HEK293 (cell line): ENCODE results near the gene MYLK.

ENCODE experiments used
- CTCF ChIA-PET: fragments of 350-600 bp; formaldehyde crosslinking; extraction: SDS; loops from one replicate; lab custom pipeline; 2021; ENCODE audit warnings: antibody characterized with exemption; lab: Yijun Ruan, JAX
- POLR2A ChIA-PET: fragments of 300-600 bp; formaldehyde crosslinking; extraction: SDS; loops from one replicate; lab custom pipeline; 2020; ENCODE audit warnings: antibody characterized with exemption, inconsistent platforms; lab: Yijun Ruan, JAX
- H3K27ac ChIP-seq: fragments of 200-500 bp; sonication (Bioruptor generic); 2 replicates; pipeline ENCODE4 v1.5.1; 2014; ENCODE audit warnings: low read depth, low read length, control low read depth, inconsistent platforms; ENCODE audit errors: extremely low read depth
- H3K36me3 ChIP-seq, 2 experiments: fragments of 200-500 bp in 1 of 2; sonication (Bioruptor generic) in 1 of 2; 1 replicate in 1 of 2; 2 replicates in 1 of 2; pipeline ENCODE4 v1.5.1; 2014 to 2017; ENCODE audit warnings: inconsistent platforms in 2 of 2, low read length in 2 of 2; ENCODE audit not compliant: control insufficient read depth in 2 of 2, insufficient read depth in 1 of 2
- H3K4me1 ChIP-seq: fragments of 200-500 bp; sonication (Bioruptor generic); 2 replicates; pipeline ENCODE4 v1.5.1; 2014; ENCODE audit warnings: mild to moderate bottlenecking, low read length, inconsistent platforms; ENCODE audit not compliant: control insufficient read depth, insufficient read depth
- H3K4me3 ChIP-seq: 2 replicates; pipeline ENCODE4 v1.5.1; 2011; ENCODE audit warnings: low read depth, mild to moderate bottlenecking, control low read depth, low read length, moderate library complexity
- H3K9me3 ChIP-seq: fragments of 200-500 bp; sonication (Bioruptor generic); 2 replicates; pipeline ENCODE4 v1.5.1; 2014; ENCODE audit warnings: low read depth, low read length, inconsistent platforms; ENCODE audit not compliant: control insufficient read depth, insufficient read depth
- BCL11A ChIP-seq: fragments of 450-650 bp; formaldehyde crosslinking; IDR thresholded peaks from 2 replicates; pipeline ENCODE4 v1.5.1; 2016; ENCODE audit warnings: low read depth, missing biosample characterization, missing genetic modification characterization
- ELK4 ChIP-seq: IDR thresholded peaks from 2 replicates; pipeline ENCODE4 v1.6.1; 2011; ENCODE audit warnings: mild to moderate bottlenecking, low read depth, low read length, borderline replicate concordance
- FEZF1 ChIP-seq: fragments of 450-650 bp; formaldehyde crosslinking; IDR thresholded peaks from 2 replicates; pipeline ENCODE4 v1.5.1; 2016; ENCODE audit warnings: missing biosample characterization, missing genetic modification characterization
- GLIS1 ChIP-seq: fragments of 450-650 bp; formaldehyde crosslinking; IDR thresholded peaks from 2 replicates; pipeline ENCODE4 v1.5.1; 2016; ENCODE audit warnings: missing biosample characterization, missing genetic modification characterization
- KLF10 ChIP-seq: fragments of 450-650 bp; IDR thresholded peaks from 2 replicates; pipeline ENCODE4 v1.5.1; 2018; ENCODE audit warnings: missing biosample characterization, mild to moderate bottlenecking, missing genetic modification characterization
- MEIS1 ChIP-seq: sonication (generic); formaldehyde crosslinking; IDR thresholded peaks from 2 replicates; pipeline ENCODE4 v1.8.1; 2022; ENCODE audit warnings: missing genetic modification reagents, mild to moderate bottlenecking, borderline replicate concordance
- OVOL3 ChIP-seq: fragments of 450-650 bp; formaldehyde crosslinking; IDR thresholded peaks from 2 replicates; pipeline ENCODE4 v1.5.1; 2016; ENCODE audit warnings: missing biosample characterization, missing genetic modification characterization
- PRDM10 ChIP-seq: fragments of 450-650 bp; formaldehyde crosslinking; IDR thresholded peaks from 2 replicates; pipeline ENCODE4 v1.5.1; 2016; ENCODE audit warnings: missing biosample characterization, missing genetic modification characterization
- TRIM28 ChIP-seq: IDR thresholded peaks from 2 replicates; pipeline ENCODE4 v1.6.1; 2011; ENCODE audit warnings: low read length, control low read depth, borderline replicate concordance
- ZBTB44 ChIP-seq: fragments of 450-650 bp; IDR thresholded peaks from 2 replicates; pipeline ENCODE4 v1.5.1; 2018; ENCODE audit warnings: missing biosample characterization, mild to moderate bottlenecking, missing genetic modification characterization
- ZNF114 ChIP-seq: fragments of 450-650 bp; formaldehyde crosslinking; IDR thresholded peaks from 2 replicates; pipeline ENCODE4 v1.5.0; 2017; ENCODE audit warnings: missing biosample characterization, missing genetic modification characterization
- ZNF157 ChIP-seq: fragments of 450-650 bp; formaldehyde crosslinking; IDR thresholded peaks from 2 replicates; pipeline ENCODE4 v1.5.1; 2016; ENCODE audit warnings: missing biosample characterization, missing genetic modification characterization
- ZNF174 ChIP-seq: fragments of 450-650 bp; formaldehyde crosslinking; IDR thresholded peaks from 2 replicates; pipeline ENCODE4 v1.5.0; 2017; ENCODE audit warnings: missing biosample characterization, mild to moderate bottlenecking, missing genetic modification characterization
- ZNF341 ChIP-seq: fragments of 450-650 bp; formaldehyde crosslinking; IDR thresholded peaks from 2 replicates; pipeline ENCODE4; 2016; ENCODE audit warnings: low read depth, missing biosample characterization, missing genetic modification characterization
- ZNF37A ChIP-seq: fragments of 450-650 bp; IDR thresholded peaks from 2 replicates; pipeline ENCODE4 v1.5.1; 2018; ENCODE audit warnings: missing biosample characterization, missing genetic modification characterization
- ZNF391 ChIP-seq: fragments of 450-650 bp; formaldehyde crosslinking; IDR thresholded peaks from 2 replicates; pipeline ENCODE4 v1.5.1; 2016; ENCODE audit warnings: low read depth, missing biosample characterization, missing genetic modification characterization, borderline replicate concordance
- ZNF473 ChIP-seq: fragments of 450-650 bp; formaldehyde crosslinking; IDR thresholded peaks from 2 replicates; pipeline ENCODE4 v1.5.1; 2017; ENCODE audit warnings: missing biosample characterization, missing genetic modification characterization
- ZNF513 ChIP-seq: fragments of 450-650 bp; IDR thresholded peaks from 2 replicates; pipeline ENCODE4 v1.5.1; 2018; ENCODE audit warnings: missing biosample characterization, missing genetic modification characterization
- ZNF521 ChIP-seq: fragments of 450-650 bp; formaldehyde crosslinking; IDR thresholded peaks from 2 replicates; pipeline ENCODE4 v1.5.1; 2017; ENCODE audit warnings: missing biosample characterization, mild to moderate bottlenecking, missing genetic modification characterization
- ZNF529 ChIP-seq: fragments of 450-650 bp; formaldehyde crosslinking; IDR thresholded peaks from 2 replicates; pipeline ENCODE4 v1.5.1; 2017; ENCODE audit warnings: missing genetic modification characterization, missing biosample characterization; ENCODE audit not compliant: insufficient replicate concordance
- ZNF555 ChIP-seq: fragments of 450-650 bp; formaldehyde crosslinking; conservative IDR thresholded peaks from 2 replicates; pipeline ENCODE4 v1.5.1; 2017; ENCODE audit warnings: missing biosample characterization, mild to moderate bottlenecking, missing genetic modification characterization, inconsistent platforms
- ZNF560 ChIP-seq: fragments of 450-650 bp; formaldehyde crosslinking; IDR thresholded peaks from 2 replicates; pipeline ENCODE4 v1.5.1; 2017; ENCODE audit warnings: missing biosample characterization, missing genetic modification characterization, borderline replicate concordance
- ZNF596 ChIP-seq: fragments of 450-650 bp; IDR thresholded peaks from 2 replicates; pipeline ENCODE4 v1.5.0; 2018; ENCODE audit warnings: missing biosample characterization, mild to moderate bottlenecking, missing genetic modification characterization, moderate library complexity
- ZNF600 ChIP-seq: fragments of 450-650 bp; formaldehyde crosslinking; IDR thresholded peaks from 2 replicates; pipeline ENCODE4 v1.5.1; 2016; ENCODE audit warnings: missing biosample characterization, missing genetic modification characterization
- ZNF658 ChIP-seq: fragments of 450-650 bp; formaldehyde crosslinking; IDR thresholded peaks from 2 replicates; pipeline ENCODE4; 2016; ENCODE audit warnings: missing biosample characterization, missing genetic modification characterization
- ZNF776 ChIP-seq: fragments of 450-650 bp; formaldehyde crosslinking; IDR thresholded peaks from 2 replicates; pipeline ENCODE4 v1.5.0; 2017; ENCODE audit warnings: missing biosample characterization, missing genetic modification characterization, borderline replicate concordance
- ZNF777 ChIP-seq: fragments of 450-650 bp; formaldehyde crosslinking; IDR thresholded peaks from 2 replicates; pipeline ENCODE4 v1.5.1; 2017; ENCODE audit warnings: missing biosample characterization, missing genetic modification characterization, borderline replicate concordance
- ZNF785 ChIP-seq: fragments of 450-650 bp; formaldehyde crosslinking; IDR thresholded peaks from 2 replicates; pipeline ENCODE4 v1.5.1; 2016; ENCODE audit warnings: missing biosample characterization, missing genetic modification characterization
- ZSCAN16 ChIP-seq: fragments of 450-650 bp; formaldehyde crosslinking; IDR thresholded peaks from 2 replicates; pipeline ENCODE4 v1.5.1; 2016; ENCODE audit warnings: missing biosample characterization, missing genetic modification characterization
- ZXDB ChIP-seq: fragments of 450-650 bp; formaldehyde crosslinking; IDR thresholded peaks from 2 replicates; pipeline ENCODE4 v1.5.1; 2016; ENCODE audit warnings: missing biosample characterization, missing genetic modification characterization

MYLK gene

GRCh38 chr3:123660141-123660675, 223.9 kb downstream of the MYLK start:
- Histone ChIP-seq H3K27ac (no peak overlapping the region), H3K4me1 (no peaks in the 10 kb centered on the region; the same call in 1 of the 2 replicates), H3K9me3 (no peaks in the 10 kb centered on the region), H3K4me3 (no peak overlapping the region), H3K36me3 (peaks cover 0 to 17% of the 10 kb centered on the region in 2 experiments; a peak in 1 of 3 replicates)
- TF ChIP-seq TRIM28 (no peak), KLF10 (no peak), ZNF529 (tag by site-specific recombination) (no peak), ZNF777 (no peak), PRDM10 (tag by site-specific recombination) (no peak), ZNF600 (tag by site-specific recombination) (no peak), ZNF776 (tag by site-specific recombination) (no peak), GLIS1 (no peak), ZNF37A (tag by site-specific recombination) (no peak), FEZF1 (tag by site-specific recombination) (no peak), ZNF785 (no peak), ZNF391 (tag by site-specific recombination) (no peak), ZNF555 (tag by site-specific recombination) (no peak), ELK4 (no peak), ZNF521 (no peak), ZNF658 (tag by site-specific recombination) (no peak), ZBTB44 (tag by site-specific recombination) (no peak), BCL11A (no peak), ZNF157 (no peak), ZNF473 (tag by site-specific recombination) (no peak)
- ChIA-PET CTCF (interaction anchor here (0.6 to 6.2 kb wide), 6 partner anchors 7 to 81 kb away, joined by 3 to 36 read pairs (median 5); no protein-coding TSS in a partner anchor), POLR2A (no interaction called here)

GRCh38 chr3:123658852-123659206, 225.3 kb downstream of the MYLK start:
- Histone ChIP-seq H3K9me3 (no peaks in the 10 kb centered on the region), H3K27ac (no peak overlapping the region), H3K4me3 (no peak overlapping the region), H3K4me1 (no peaks in the 10 kb centered on the region; the same call in 1 of the 2 replicates), H3K36me3 (peaks cover 0 to 17% of the 10 kb centered on the region in 2 experiments; a peak in 1 of 3 replicates)
- CTCF ChIA-PET, result interaction anchor here (2.6 kb wide), 1 partner anchor 16 kb away, joined by 13 read pairs; no protein-coding TSS in a partner anchor
- POLR2A ChIA-PET, result no interaction called here
- TF ChIP-seq ZNF596 (tag by site-specific recombination) (no peak), ZNF473 (tag by site-specific recombination) (no peak), ZNF600 (tag by site-specific recombination) (no peak), MEIS1 (CRISPR knock-in tag) (no peak), ZNF174 (tag by site-specific recombination) (no peak), ZNF114 (no peak), OVOL3 (tag by site-specific recombination) (no peak), ZNF513 (tag by site-specific recombination) (no peak), ZSCAN16 (tag by site-specific recombination) (no peak), ZNF341 (tag by site-specific recombination) (no peak), ZXDB (tag by site-specific recombination) (no peak), ZNF560 (no peak)
